ENCODE results near the gene FMN1.
"Not testable (repeated sequence)": the region's sequence is repeated elsewhere in the genome, so short reads cannot be mapped to it uniquely, and the experiment has no call there.

DNA sequence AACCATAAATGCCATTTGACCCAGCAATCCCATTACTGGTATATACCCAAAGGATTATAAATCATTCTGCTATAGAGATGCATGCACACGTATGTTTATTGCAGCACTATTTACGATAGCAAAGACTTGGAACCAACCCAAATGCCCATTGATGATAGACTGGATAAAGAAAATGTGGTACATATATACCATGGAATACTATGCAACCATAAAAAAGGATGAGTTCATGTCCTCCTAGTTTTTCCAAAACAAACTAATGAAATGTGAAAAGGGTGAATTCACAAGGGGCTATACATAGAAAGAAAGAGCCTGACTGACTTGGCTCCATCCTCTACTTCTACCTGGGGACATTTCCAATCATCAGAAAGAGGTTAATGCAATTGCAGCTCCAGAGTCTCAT lies 347.8 kb downstream of the FMN1 start:
- not testable (repeated sequence) for TF ChIP-seq FOXK2 (IDR thresholded peaks at IDR 0.05); CTBP1 (IDR thresholded peaks at IDR 0.05; ENCODE audit: borderline replicate concordance)

All from HEK293T (cell line).